ENCODE measurements around the gene SUMO4.

The SUMO4 gene

DNA sequence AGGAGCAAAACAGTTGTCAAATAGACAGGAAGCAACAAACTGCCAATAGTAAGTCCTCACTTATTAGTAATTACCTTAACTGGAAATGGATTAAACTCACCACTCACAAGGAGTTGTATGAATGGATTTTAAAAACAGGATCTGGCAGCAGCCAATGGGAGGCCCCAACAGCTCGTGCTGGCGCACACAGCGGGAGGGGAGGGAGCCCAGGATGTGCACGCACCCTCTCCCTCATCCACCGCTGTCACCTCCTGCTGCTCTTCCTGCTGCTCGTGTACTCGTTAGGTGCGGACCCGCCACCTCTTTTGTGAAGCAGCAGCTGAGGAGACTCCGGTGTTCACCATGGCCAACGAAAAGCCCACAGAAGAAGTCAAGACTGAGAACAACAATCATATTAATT, at the start of gene SUMO4:
SUMO4 (plus strand) TSS at position 213 of the 400 bp plus-strand sequence; CDS start at position 343, 130 bp downstream.
- TF ChIP-seq, protein P1, sequence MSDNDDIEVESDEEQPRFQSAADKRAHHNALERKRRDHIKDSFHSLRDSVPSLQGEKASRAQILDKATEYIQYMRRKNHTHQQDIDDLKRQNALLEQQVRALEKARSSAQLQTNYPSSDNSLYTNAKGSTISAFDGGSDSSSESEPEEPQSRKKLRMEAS (IDR thresholded peaks at IDR 0.05; ENCODE audit: low read depth, low read length): no peak
- TF ChIP-seq POLR2A (IDR thresholded peaks at IDR 0.05; ENCODE audit: extremely low read depth, insufficient read length) (no peak), MYC (IDR thresholded peaks at IDR 0.05; ENCODE audit: low read depth, low read length) (no peak), CTCF (IDR thresholded peaks at IDR 0.05; ENCODE audit: low read depth, low read length) (no peak)
- no peak for DNase-seq (ENCODE audit: low read depth)
- no peak within 1 kb of the TSS for H3K4me3 ChIP-seq (ENCODE audit: low read depth, low read length)

DNA sequence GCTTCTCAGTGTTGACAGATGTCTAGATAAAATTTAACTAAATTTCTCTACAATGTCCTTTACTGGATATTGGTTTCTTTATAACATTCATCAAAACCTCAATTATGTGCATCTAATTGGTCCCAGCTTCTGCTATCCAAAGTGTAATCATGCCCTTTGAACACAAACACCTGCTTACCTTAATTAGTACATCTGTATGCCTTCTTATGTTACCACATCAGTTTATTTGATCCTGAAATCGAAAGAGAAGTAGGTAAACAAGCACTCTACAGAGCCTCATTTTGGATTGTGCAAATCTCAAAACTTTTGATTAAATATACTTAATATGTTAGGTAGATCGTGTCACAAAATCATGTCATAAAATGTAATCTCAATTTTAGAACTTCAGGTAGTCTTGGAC, 46.1 kb upstream of the SUMO4 start:
- H3K4me3 ChIP-seq (ENCODE audit: low read depth, low read length): no peak overlapping the region
- TF ChIP-seq MYC (IDR thresholded peaks at IDR 0.05; ENCODE audit: low read depth, low read length) (no peak), POLR2A (IDR thresholded peaks at IDR 0.05; ENCODE audit: extremely low read depth, insufficient read length) (no peak)
- DNase-seq (ENCODE audit: low read depth): no peak

- DNase-seq (ENCODE audit: low read depth): no peak
- no peak overlapping the region for H3K4me3 ChIP-seq (ENCODE audit: low read depth, low read length)
- TF ChIP-seq MYC (IDR thresholded peaks at IDR 0.05; ENCODE audit: low read depth, low read length) (no peak), POLR2A (IDR thresholded peaks at IDR 0.05; ENCODE audit: extremely low read depth, insufficient read length) (no peak), CTCF (IDR thresholded peaks at IDR 0.05; ENCODE audit: low read depth, low read length) (no peak)
- TF ChIP-seq, protein P1 (IDR thresholded peaks at IDR 0.05; ENCODE audit: low read depth, low read length): no peak
Observed at GRCh38 chr6:149356081-149356750, 43.8 kb upstream of the SUMO4 start.

- no peak for TF ChIP-seq MYC (IDR thresholded peaks at IDR 0.05; ENCODE audit: low read depth, low read length)
- TF ChIP-seq CTCF (IDR thresholded peaks at IDR 0.05; ENCODE audit: low read depth, low read length): no peak
- TF ChIP-seq, protein P1 (IDR thresholded peaks at IDR 0.05; ENCODE audit: low read depth, low read length): no peak
- no peak for TF ChIP-seq POLR2A (IDR thresholded peaks at IDR 0.05; ENCODE audit: extremely low read depth, insufficient read length)
- DNase-seq (ENCODE audit: low read depth): peak; percentile 52
- H3K4me3 ChIP-seq (ENCODE audit: low read depth, low read length): no peak overlapping the region
Observed at GRCh38 chr6:149357726-149358538, 42.1 kb upstream of the SUMO4 start.

DNA sequence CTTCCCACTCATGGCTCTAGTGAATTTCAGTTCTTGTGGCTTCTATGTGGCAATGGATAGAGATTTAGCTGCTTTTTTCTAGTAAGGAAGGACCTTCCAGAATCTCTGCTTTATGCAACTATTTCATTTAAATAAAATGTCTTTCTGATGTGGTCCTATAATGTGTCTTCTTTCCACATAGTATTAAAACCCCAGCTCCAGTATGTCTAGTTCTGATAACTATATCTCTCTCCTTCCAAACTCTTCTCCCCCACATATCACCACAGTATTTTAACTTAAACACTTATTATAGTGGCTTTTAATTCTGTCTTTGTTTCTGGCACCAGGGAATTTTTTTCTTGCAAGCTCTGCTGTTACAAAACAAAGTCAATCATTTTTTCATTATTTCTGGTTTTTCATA, 40.6 kb upstream of the SUMO4 start:
- no peak for TF ChIP-seq POLR2A (IDR thresholded peaks at IDR 0.05; ENCODE audit: extremely low read depth, insufficient read length)
- no peak for TF ChIP-seq CTCF (IDR thresholded peaks at IDR 0.05; ENCODE audit: low read depth, low read length)
- TF ChIP-seq MYC (IDR thresholded peaks at IDR 0.05; ENCODE audit: low read depth, low read length): no peak
- TF ChIP-seq, protein P1 (IDR thresholded peaks at IDR 0.05; ENCODE audit: low read depth, low read length): no peak
- no peak overlapping the region for H3K4me3 ChIP-seq (ENCODE audit: low read depth, low read length)

GRCh38 chr6:149360536-149360935, 39.5 kb upstream of the SUMO4 start:
- no peak for TF ChIP-seq POLR2A (IDR thresholded peaks at IDR 0.05; ENCODE audit: extremely low read depth, insufficient read length)
- TF ChIP-seq, protein P1 (IDR thresholded peaks at IDR 0.05; ENCODE audit: low read depth, low read length): no peak
- H3K4me3 ChIP-seq (ENCODE audit: low read depth, low read length): no peak overlapping the region
- no peak for DNase-seq (ENCODE audit: low read depth)

More for the DNA sequence above, 40.6 kb upstream of the SUMO4 start:
- DNase-seq (ENCODE audit: low read depth): no peak

Data from NB4 (cell line).